K562 (cell line): ENCODE data around the gene MAP2K7.

Experiments used
- E2F4 ChIP-seq: sonication (generic); formaldehyde crosslinking; IDR thresholded peaks from 2 replicates; pipeline ENCODE4 v1.8.0; 2022; ENCODE audit warnings: mild to moderate bottlenecking, low read depth, missing genetic modification reagents
- EP300 ChIP-seq: IDR thresholded peaks from 2 replicates; pipeline ENCODE4 v1.6.1; 2012; ENCODE audit warnings: low read length, improper control_type of control experiment
- GATA2 ChIP-seq: sonication (generic); formaldehyde crosslinking; IDR thresholded peaks from 2 replicates; pipeline ENCODE4 v1.4.0; 2020; ENCODE audit warnings: mild to moderate bottlenecking, missing genetic modification reagents
- MAX ChIP-seq: sonication (generic); formaldehyde crosslinking; IDR thresholded peaks from 2 replicates; pipeline ENCODE4 v1.9.0; 2022; ENCODE audit warnings: mild to moderate bottlenecking, missing genetic modification reagents
- POLR2AphosphoS5 ChIP-seq: IDR thresholded peaks from 2 replicates; pipeline ENCODE4 v1.6.1; 2011; ENCODE audit warnings: mild to moderate bottlenecking, low read depth, low read length, moderate library complexity; ENCODE audit not compliant: control insufficient read depth, insufficient read depth
- RB1 ChIP-seq: fragments of 450-650 bp; IDR thresholded peaks from 2 replicates; pipeline ENCODE4 v1.6.1; 2017; ENCODE audit warnings: low read depth, mild to moderate bottlenecking
- SUPT5H ChIP-seq: fragments of 450-650 bp; IDR thresholded peaks from 2 replicates; pipeline ENCODE4 v1.6.1; 2016
- ZFP30 ChIP-seq: fragments of 250-450 bp; sonication (Bioruptor Pico); IDR thresholded peaks from 2 replicates; pipeline ENCODE4 v1.8.0; 2022; ENCODE audit warnings: moderate library complexity, mild to moderate bottlenecking, inconsistent platforms, borderline replicate concordance
- ZNF175 ChIP-seq: fragments of 200-800 bp; sonication (Bioruptor generic); IDR thresholded peaks from 2 replicates; pipeline ENCODE4 v1.6.1; 2016; ENCODE audit warnings: low read depth, mild to moderate bottlenecking, missing genetic modification characterization, missing compliant biosample characterization
- TF ChIP-seq, protein P1 (sequence below), 3 experiments: IDR thresholded peaks in 2 of 3; conservative IDR thresholded peaks in 1 of 3; 2 replicates each; pipeline ENCODE4 v1.5.1; 2011 to 2012; ENCODE audit warnings: low read length in 3 of 3, mild to moderate bottlenecking in 3 of 3, control low read depth in 2 of 3, improper control_type of control experiment in 1 of 3, inconsistent platforms in 1 of 3, low read depth in 1 of 3, mixed read lengths in 1 of 3, moderate library complexity in 1 of 3; ENCODE audit not compliant: insufficient read depth in 2 of 3

GRCh38 chr19:7944177-7944761, 40.6 kb downstream of the MAP2K7 start:
- TF ChIP-seq MAX (CRISPR knock-in tag), result no peak; the same call in 1 of the 2 replicates
- TF ChIP-seq GATA2, result no peak
- TF ChIP-seq ZNF175 (CRISPR knock-in tag), result no peak
- TF ChIP-seq, protein P1, sequence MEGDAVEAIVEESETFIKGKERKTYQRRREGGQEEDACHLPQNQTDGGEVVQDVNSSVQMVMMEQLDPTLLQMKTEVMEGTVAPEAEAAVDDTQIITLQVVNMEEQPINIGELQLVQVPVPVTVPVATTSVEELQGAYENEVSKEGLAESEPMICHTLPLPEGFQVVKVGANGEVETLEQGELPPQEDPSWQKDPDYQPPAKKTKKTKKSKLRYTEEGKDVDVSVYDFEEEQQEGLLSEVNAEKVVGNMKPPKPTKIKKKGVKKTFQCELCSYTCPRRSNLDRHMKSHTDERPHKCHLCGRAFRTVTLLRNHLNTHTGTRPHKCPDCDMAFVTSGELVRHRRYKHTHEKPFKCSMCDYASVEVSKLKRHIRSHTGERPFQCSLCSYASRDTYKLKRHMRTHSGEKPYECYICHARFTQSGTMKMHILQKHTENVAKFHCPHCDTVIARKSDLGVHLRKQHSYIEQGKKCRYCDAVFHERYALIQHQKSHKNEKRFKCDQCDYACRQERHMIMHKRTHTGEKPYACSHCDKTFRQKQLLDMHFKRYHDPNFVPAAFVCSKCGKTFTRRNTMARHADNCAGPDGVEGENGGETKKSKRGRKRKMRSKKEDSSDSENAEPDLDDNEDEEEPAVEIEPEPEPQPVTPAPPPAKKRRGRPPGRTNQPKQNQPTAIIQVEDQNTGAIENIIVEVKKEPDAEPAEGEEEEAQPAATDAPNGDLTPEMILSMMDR (IDR thresholded peaks at IDR 0.05 in 2 of 3, conservative IDR thresholded peaks at IDR 0.05 in 1 of 3; ENCODE audit: insufficient read depth in 2 of 3, low read depth in 1 of 3, low read length in 3 of 3), result peak; percentile 83 to 87 (median 83)
- no peak for TF ChIP-seq E2F4 (CRISPR knock-in tag)
- no peak for TF ChIP-seq EP300
- no peak for TF ChIP-seq ZFP30 (CRISPR knock-in tag)
- TF ChIP-seq POLR2AphosphoS5, result no peak
- TF ChIP-seq RB1, result no peak
- TF ChIP-seq SUPT5H, result no peak
